Vagina (tissue), 2 donors: ENCODE measurements around the gene PAXX. TPM values are rescaled to one million over a fixed set of nuclear protein-coding genes. Genes with fewer than 3 reads are reported as not detected.

ENCODE experiments used
- DNase-seq, 2 donors: peaks; one replicate each; pipeline ENCODE4 v3.0.0-alpha.2; 2017; ENCODE audit errors: extremely low spot score in 2 of 2
- H3K27ac ChIP-seq: fragments of 200-600 bp; sonication (generic); one replicate; pipeline ENCODE4 v1.5.1; 2019
- H3K27me3 ChIP-seq: fragments of 200-600 bp; sonication (generic); one replicate; pipeline ENCODE4 v1.5.1; 2019
- H3K36me3 ChIP-seq, 2 donors: fragments of 200-600 bp; sonication (generic); one replicate each; pipeline ENCODE4 v1.5.1; 2017 to 2019
- H3K4me1 ChIP-seq: fragments of 200-600 bp; sonication (generic); one replicate; pipeline ENCODE4 v1.5.1; 2019
- H3K4me3 ChIP-seq, 2 donors: fragments of 200-600 bp; sonication (generic); 1 replicate in 1 of 2; 2 replicates in 1 of 2; pipeline ENCODE4 v1.5.1; 2016 to 2019
- H3K9me3 ChIP-seq: fragments of 200-600 bp; sonication (generic); one replicate; pipeline ENCODE4 v1.5.1; 2019
- CTCF ChIP-seq, 3 experiments: fragments of 450-650 bp in 2 of 3; fragments of 200-600 bp in 1 of 3; sonication (generic) in 1 of 3; IDR thresholded peaks; one replicate each; pipeline ENCODE4 v1.5.1; 2017 to 2019; ENCODE audit warnings: antibody characterized with exemption in 3 of 3, mild to moderate bottlenecking in 2 of 3, moderate library complexity in 2 of 3
- POLR2A ChIP-seq, 2 donors: fragments of 450-650 bp; IDR thresholded peaks; one replicate each; pipeline ENCODE4 v1.6.1; 2017; ENCODE audit warnings: antibody characterized with exemption in 2 of 2, mild to moderate bottlenecking in 2 of 2, moderate library complexity in 2 of 2
- POLR2AphosphoS5 ChIP-seq, 2 donors: sonication (generic); formaldehyde crosslinking; IDR thresholded peaks; one replicate each; pipeline ENCODE4 v1.9.0; 2017; ENCODE audit warnings: antibody characterized with exemption in 2 of 2, mild to moderate bottlenecking in 2 of 2, low read depth in 1 of 2; ENCODE audit not compliant: insufficient read depth in 1 of 2
- intact Hi-C: fragments of 100-400 bp; cut with DNase I; formaldehyde crosslinking; loops from one replicate; pipeline ENCODE4 v1.15.1; 2023
- total RNA-seq: library from RNA; depleted of rRNA; stranded (reverse); fragments of >200 nt; gene quantifications from one replicate; pipeline ENCODE4 v1.2.3, GENCODE V29; 2016

PAXX gene
- total RNA-seq, 1 donor from 2014 or later, result 62.9 TPM

DNA sequence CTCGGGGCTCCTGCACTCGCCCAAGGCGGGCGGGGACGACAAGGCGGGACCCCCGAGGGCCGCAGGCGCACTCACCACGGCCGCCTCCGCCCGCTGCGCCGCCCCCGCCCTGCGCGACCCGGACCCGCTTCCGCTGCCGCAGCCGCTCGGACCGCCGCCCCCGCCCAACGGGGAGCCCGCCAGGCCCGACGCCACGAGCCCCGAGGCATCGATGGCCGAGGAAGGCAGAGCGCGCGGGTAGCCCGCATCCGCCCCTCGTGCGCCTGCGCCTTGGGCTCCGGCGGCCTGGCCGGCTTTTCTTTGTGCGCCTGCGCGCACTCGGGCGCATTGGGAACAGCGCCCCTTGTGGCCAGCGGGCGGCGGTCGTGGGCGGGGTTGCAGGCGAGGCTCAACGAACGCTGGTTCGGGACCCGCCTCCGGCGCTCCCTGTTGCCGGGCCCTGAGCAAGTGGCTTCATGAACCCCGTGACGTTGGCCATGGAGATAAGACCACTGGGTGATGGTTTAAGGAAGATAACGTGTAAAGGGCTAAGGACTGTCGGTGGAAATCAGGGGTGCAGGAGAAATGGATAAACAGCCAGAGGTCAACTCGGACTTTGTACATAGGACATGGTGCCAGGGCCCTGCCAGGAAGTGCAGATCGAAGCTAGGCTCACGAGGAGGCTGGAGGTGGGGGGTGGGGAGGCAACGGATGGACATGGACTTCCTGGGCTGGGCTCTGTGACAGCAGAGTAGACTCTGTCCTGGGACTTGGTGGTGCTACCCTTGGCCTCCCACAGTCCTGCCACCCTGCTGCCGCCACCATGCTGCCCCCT is 47.5 kb upstream of the PAXX start, which contains the start of the genes C8G and FBXW5:
Gene C8G (plus strand): TSS at position 725 of the 814 bp plus-strand sequence. CDS start 78 bp downstream, at position 803.
Gene FBXW5 (minus strand): TSS at position 220 of the 814 bp plus-strand sequence. CDS start 655 bp downstream, outside the sequence.
- H3K27me3 ChIP-seq, result no peaks in the 10 kb centered on the region
- peaks cover 47% of the 10 kb centered on the region for H3K4me1 ChIP-seq
- peak within 1 kb of the TSS; percentile 77 for H3K27ac ChIP-seq
- H3K36me3 ChIP-seq, result peaks cover 0 to 37% of the 10 kb centered on the region in 2 donors
- no peaks in the 10 kb centered on the region for H3K9me3 ChIP-seq
- peak in 1 of 2 donors; percentile 54 for TF ChIP-seq POLR2A (IDR thresholded peaks at IDR 0.05)
- TF ChIP-seq CTCF (IDR thresholded peaks at IDR 0.05), result peak; percentile 94 to 100 (median 99)
- peak; percentile 41 to 74 for TF ChIP-seq POLR2AphosphoS5 (IDR thresholded peaks at IDR 0.05; ENCODE audit: insufficient read depth in 1 of 2, low read depth in 1 of 2)
- peak within 1 kb of the TSS; percentile 60 to 83 for H3K4me3 ChIP-seq
- no peak for DNase-seq
- intact Hi-C loops, result loop anchor here (2.0 to 5.0 kb wide), 2 partner anchors 83 to 96 kb away; partner anchors contain the start of genes ABCA2 and PHPT1

- Histone ChIP-seq H3K36me3 (peaks cover 0 to 29% of the 10 kb centered on the region in 2 donors), H3K9me3 (no peaks in the 10 kb centered on the region), H3K27ac (no peak overlapping the region), H3K4me1 (peaks cover 54% of the 10 kb centered on the region), H3K4me3 (no peak overlapping the region), H3K27me3 (no peaks in the 10 kb centered on the region)
- TF ChIP-seq POLR2AphosphoS5 (IDR thresholded peaks at IDR 0.05; ENCODE audit: insufficient read depth in 1 of 2, low read depth in 1 of 2), result no peak
- DNase-seq, result no peak
- intact Hi-C loops, result loop anchor here (2.0 kb wide), 1 partner anchor 97 kb away; the partner anchor contains the start of gene PHPT1
Measured at GRCh38 chr9:136945333-136946227, 46.6 kb upstream of the PAXX start.

- H3K4me1 ChIP-seq, result peaks cover 60% of the 10 kb centered on the region
Measured at GRCh38 chr9:136946228-136947027, 45.8 kb upstream of the PAXX start.

GRCh38 chr9:136947028-136947891 is 45.0 kb upstream of the PAXX start:
- Histone ChIP-seq H3K4me1 (peaks cover 69% of the 10 kb centered on the region), H3K27ac (no peak overlapping the region), H3K9me3 (no peaks in the 10 kb centered on the region), H3K36me3 (peaks cover 0 to 12% of the 10 kb centered on the region in 2 donors), H3K27me3 (no peaks in the 10 kb centered on the region), H3K4me3 (no peak overlapping the region)
- TF ChIP-seq POLR2A (IDR thresholded peaks at IDR 0.05) (no peak), CTCF (IDR thresholded peaks at IDR 0.05) (no peak), POLR2AphosphoS5 (IDR thresholded peaks at IDR 0.05; ENCODE audit: insufficient read depth in 1 of 2, low read depth in 1 of 2) (no peak)
- no peak for DNase-seq
- intact Hi-C loops, result no loop called here

More at GRCh38 chr9:136946228-136947027, 45.8 kb upstream of the PAXX start:
- no peak for TF ChIP-seq POLR2A (IDR thresholded peaks at IDR 0.05)
- TF ChIP-seq CTCF (IDR thresholded peaks at IDR 0.05), result no peak
- peaks cover 0 to 20% of the 10 kb centered on the region in 2 donors for H3K36me3 ChIP-seq
- no peak overlapping the region for H3K4me3 ChIP-seq
- intact Hi-C loops, result no loop called here
- no peaks in the 10 kb centered on the region for H3K9me3 ChIP-seq
- H3K27me3 ChIP-seq, result no peaks in the 10 kb centered on the region
- no peak overlapping the region for H3K27ac ChIP-seq
- no peak for DNase-seq
